GM19452 (cell line): ENCODE results near the gene PLCH1.
A peak's percentile ranks its signal among the peaks of the same experiment; 100 is the strongest.

ENCODE experiments used
- ATAC-seq: cut with Tn5 transposase; IDR thresholded peaks from one replicate; pipeline ENCODE4 v1.9.1; 2021; ENCODE audit not compliant: unreplicated experiment

PLCH1 gene

DNA sequence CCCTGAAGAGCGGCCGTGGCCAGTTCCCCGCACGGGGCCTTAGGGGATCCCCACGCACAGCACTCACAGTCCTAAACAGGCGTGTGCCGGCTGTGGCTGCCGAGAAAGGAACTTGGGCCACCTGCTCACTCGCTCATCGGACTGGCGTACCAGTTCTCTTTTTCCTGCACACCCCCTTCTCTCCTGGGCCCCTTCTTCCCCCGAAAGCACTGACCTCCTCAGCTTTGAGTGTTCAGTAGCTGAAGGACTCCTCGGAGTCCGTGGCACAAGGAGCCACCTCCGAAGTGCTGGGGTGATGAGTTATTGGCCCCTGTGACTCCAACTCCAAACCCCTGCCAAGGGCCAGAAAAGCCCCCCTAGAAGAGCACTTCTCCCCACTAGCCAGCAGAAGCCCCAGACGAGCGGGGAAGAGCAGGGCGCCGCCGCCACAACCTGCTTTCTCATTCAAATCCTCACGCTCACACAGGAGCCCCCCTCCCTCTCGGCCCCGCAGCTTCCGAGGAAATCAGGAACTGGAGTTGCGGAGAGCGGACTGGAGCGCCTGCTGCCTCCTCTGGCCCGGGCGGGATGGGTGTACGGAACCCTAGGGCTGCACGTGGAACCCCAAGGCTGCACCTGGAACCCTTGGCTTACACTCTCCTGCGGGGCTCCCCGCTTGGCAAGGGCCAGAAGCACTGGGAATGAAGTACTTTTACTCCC, at the start of gene PLCH1:
Gene PLCH1 (minus strand): TSS at position 446 of the 699 bp plus-strand sequence. CDS start 40,847 bp downstream, outside the sequence.
- peak; percentile 61 for ATAC-seq

DNA sequence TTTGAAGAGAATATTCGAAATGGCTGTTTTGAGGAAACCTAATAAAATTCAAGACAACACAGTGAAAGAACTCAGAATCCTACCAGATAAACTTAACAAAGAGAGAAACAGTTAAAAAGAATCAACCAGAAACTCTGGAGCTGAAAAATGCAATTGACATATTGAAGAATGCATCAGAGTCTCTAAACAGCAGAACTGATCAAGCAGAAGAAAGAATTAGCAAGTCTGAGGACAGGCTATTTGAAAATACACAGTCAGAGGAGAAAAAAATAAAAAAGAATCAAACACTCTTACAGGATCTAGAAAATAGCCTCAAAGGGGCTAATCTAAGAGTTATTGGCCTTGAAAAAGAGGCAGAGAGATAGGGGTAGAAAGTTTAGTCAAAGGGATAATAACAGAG, 47.7 kb upstream of the PLCH1 start:
- ATAC-seq: no peak

- ATAC-seq: no peak
Measured at GRCh38 chr3:155791190-155791589, 46.3 kb upstream of the PLCH1 start.

GRCh38 chr3:155790272-155790925, 45.5 kb upstream of the PLCH1 start:
- ATAC-seq: no peak

- no peak for ATAC-seq
Measured at GRCh38 chr3:155785662-155786295, 40.9 kb upstream of the PLCH1 start.

DNA sequence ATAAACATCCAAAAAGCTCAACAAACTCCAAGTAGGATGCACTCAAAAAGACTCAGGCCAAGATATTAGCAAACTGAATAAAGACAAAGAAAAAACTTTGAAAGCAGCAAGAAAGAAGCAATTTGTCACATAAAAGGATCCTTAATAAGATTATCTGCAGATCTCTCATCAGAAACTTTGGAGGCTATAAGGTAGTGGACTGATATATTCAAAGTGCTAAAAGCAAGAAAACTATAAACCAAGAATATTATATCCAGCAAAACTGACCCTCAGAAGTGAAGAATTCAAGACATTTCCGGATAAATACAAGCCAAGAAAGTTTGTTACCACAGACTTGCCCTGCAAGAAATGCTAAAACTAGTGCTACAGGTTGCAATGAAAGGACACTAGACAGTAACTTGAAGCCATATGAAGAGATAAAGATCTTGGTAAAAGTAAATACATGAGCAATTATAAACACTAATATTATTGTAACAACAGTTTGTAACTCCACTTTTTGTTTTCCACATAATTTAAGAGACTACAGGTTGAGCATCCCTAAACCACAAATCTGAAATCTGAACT, 37.6 kb upstream of the PLCH1 start:
- no peak for ATAC-seq

DNA sequence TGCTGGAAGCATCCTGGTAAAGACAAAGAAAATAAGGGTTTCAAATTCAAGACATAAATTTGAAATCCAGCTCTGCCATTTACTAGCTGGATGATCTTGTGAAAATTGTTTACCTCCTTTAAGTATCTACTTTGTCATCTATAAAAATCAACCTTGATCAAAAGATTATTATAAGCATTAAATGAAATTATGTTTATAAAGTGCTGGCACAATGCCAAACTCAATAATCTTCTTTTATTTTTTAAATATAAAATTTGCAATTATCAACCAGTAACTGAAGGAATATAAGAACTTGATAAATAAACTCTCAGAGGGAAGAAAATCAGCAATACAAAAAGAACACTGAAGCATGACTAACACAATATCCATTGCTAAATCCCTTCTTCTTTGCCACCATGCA, 35.4 kb upstream of the PLCH1 start:
- no peak for ATAC-seq

- no peak for ATAC-seq
Measured at GRCh38 chr3:155778462-155778861, 33.6 kb upstream of the PLCH1 start.

GRCh38 chr3:155772801-155773200, 27.9 kb upstream of the PLCH1 start:
- ATAC-seq: no peak

GRCh38 chr3:155771126-155771525, 26.3 kb upstream of the PLCH1 start:
- no peak for ATAC-seq

DNA sequence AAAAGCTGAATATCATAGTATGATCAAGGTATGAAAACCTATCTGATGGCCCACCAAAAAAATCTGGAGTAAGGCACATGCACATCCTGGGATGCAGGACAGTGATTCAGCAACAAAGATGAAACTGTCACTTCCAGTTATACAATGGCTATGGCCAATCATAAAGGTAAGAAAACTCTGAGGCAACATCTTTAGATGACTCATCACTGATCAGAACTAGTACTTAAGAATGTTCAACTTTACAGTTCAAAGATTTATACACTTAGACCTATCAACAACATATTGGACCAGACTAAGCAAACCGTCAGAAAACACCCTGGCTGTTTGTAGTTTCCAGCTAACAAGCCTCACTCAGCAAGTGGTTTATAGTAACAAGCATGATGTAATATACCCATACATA, 21.3 kb upstream of the PLCH1 start:
- ATAC-seq: no peak

- ATAC-seq: no peak
Measured at GRCh38 chr3:155763870-155764463, 19.1 kb upstream of the PLCH1 start.

DNA sequence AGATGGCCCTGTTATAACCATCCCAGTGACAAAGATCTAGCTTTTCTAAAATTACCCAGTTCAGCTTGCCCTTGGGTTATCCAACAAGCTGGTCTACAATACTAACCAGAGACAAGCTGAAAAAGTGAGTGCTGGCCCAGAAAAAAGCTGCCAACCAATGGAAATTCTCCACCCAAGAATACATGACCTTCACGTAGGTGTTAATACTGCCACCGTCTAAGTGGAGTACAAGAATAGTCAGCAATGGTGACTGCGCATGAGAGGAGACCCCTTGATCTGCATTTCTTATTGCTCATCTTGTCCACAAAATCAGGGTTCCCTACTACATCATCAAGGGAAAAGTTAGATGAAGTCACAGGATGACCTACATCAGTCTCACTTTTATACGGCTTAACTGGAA, 15.8 kb upstream of the PLCH1 start:
- no peak for ATAC-seq

DNA sequence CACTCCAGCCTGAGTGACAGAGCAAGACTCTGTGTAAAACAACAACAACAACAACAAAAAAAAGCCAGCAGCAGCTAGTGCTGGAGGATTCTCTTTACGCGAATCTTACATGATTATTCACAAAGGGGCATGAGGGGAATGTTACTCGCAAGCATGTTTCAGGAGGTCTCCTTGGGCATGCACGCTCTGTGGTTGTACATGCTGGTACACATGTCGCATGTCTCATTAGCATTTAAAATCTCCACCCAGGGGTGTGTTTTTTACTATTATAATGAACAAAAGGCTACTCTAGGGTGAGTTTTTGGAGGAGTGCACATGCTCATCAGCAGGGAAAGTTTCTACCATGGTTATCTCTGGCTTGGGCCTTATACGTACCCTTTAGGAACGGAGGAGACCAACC, 12.7 kb upstream of the PLCH1 start:
- ATAC-seq: no peak

- no peak for ATAC-seq
Measured at GRCh38 chr3:155753038-155753639, 8.3 kb upstream of the PLCH1 start.

DNA sequence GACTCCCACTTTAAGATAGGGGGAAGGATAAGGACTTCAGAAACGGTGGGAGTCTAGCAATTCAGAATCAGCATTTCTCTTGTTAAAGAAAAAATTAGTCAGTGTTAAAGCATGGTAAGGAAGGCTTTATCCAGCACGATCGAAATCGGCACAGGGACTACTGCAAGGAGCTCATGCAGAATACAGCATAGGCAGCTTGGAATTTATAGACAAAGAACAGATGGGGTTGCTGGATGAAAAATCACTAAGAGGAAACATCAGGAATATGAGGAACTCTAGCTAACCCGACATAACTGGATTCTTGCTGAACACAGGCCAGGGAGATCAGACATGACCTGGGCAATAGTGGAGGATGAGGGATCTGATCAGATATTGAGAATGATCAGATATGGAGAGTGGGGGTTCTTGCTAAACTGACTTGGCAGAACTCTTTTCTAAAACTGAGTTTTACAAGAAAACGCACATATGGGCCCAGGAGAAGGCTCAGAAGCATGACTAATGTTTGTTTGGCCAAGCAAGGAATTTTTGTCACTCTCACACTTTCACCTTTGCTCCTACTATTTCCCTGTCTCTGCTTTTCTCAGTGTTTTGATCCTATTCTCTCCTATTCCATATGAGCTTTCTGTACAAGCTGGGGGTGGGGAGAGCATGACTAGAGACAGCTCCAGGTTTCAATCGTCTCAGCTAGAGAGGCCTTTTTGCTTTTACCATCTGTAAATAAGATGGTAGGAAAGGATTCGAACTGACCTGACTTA, 3.9 kb upstream of the PLCH1 start:
- no peak for ATAC-seq

GRCh38 chr3:155747946-155748290, 3.0 kb upstream of the PLCH1 start:
- ATAC-seq: no peak

DNA sequence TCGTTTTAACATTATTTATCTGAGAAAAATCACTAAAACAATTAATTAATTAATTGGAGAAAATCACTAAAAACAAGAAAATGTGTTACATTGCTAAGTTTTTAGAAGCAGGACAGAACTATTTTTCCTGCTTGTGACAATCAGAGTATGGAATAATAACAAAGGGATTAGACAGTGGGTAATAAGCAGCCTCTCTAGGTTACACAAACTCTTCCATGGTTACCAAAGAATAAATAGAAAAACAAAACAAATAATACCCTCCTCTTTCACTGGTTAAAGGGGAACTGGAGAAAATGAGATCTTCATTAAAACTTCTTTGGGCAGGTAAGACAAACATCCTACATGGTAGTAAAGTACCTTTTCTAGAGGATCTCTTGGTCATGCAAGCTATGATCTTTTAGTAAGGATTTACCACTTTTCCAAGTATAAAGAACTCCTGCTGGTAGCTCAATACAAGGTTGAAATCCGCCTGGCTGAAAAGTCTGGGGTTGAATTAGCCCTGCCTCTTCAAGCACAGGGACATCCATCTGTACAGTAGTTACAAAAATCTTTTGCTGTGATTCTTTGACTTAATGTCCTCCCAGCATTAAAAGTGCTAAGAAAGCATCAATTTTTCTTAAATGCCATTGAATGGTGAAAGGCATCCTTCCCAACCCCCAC, 2.5 kb upstream of the PLCH1 start:
- no peak for ATAC-seq

- no peak for ATAC-seq
Measured at GRCh38 chr3:155746703-155747102, 1.8 kb upstream of the PLCH1 start.
